H9 (cell line): ENCODE data around the gene NOP53. TPM values are rescaled to one million over a fixed set of nuclear protein-coding genes. Genes with fewer than 3 reads are reported as not detected.
A peak's percentile ranks its signal among the peaks of the same experiment; 100 is the strongest.
"Not testable (repeated sequence)": the region's sequence is repeated elsewhere in the genome, so short reads cannot be mapped to it uniquely, and the experiment has no call there.

Experiments used
- DNase-seq: peaks from one replicate; pipeline ENCODE4 v3.0.0-alpha.2; 2017
- H2AFZ ChIP-seq: one replicate; pipeline ENCODE4 v1.6.1; 2013; ENCODE audit warnings: mild to moderate bottlenecking, low read length, control low read depth, moderate library complexity
- H2AK5ac ChIP-seq: 2 replicates; pipeline ENCODE4 v1.6.1; 2013; ENCODE audit warnings: low read length, control low read depth, mixed read lengths; ENCODE audit not compliant: insufficient read length
- H2BK120ac ChIP-seq: one replicate; pipeline ENCODE4 v1.6.1; 2013; ENCODE audit warnings: low read depth, mild to moderate bottlenecking, low read length, control low read depth, inconsistent platforms; ENCODE audit not compliant: poor library complexity, severe bottlenecking
- H2BK12ac ChIP-seq: 2 replicates; pipeline ENCODE4 v1.6.1; 2013; ENCODE audit warnings: low read length, control low read depth, mixed read lengths, low read depth; ENCODE audit not compliant: insufficient read length
- H2BK15ac ChIP-seq: 2 replicates; pipeline ENCODE4 v1.6.1; 2013; ENCODE audit warnings: low read depth, low read length, control low read depth
- H2BK20ac ChIP-seq: one replicate; pipeline ENCODE4 v1.6.1; 2013; ENCODE audit warnings: low read depth, mild to moderate bottlenecking, low read length, control low read depth, inconsistent platforms; ENCODE audit not compliant: poor library complexity, severe bottlenecking
- H2BK5ac ChIP-seq: 2 replicates; pipeline ENCODE4 v1.6.1; 2013; ENCODE audit warnings: low read length, control low read depth, mixed read lengths; ENCODE audit not compliant: insufficient read length
- H3K14ac ChIP-seq: 2 replicates; pipeline ENCODE4 v1.6.1; 2013; ENCODE audit warnings: low read length, control low read depth; ENCODE audit not compliant: insufficient read depth
- H3K18ac ChIP-seq: 2 replicates; pipeline ENCODE4 v1.6.1; 2013; ENCODE audit warnings: low read depth, mild to moderate bottlenecking, mixed read lengths, low read length, control low read depth; ENCODE audit not compliant: insufficient read length
- H3K23ac ChIP-seq: 2 replicates; pipeline ENCODE4 v1.6.1; 2013; ENCODE audit warnings: low read length, control low read depth, mixed read lengths, low read depth; ENCODE audit not compliant: insufficient read length
- H3K23me2 ChIP-seq: 2 replicates; pipeline ENCODE4 v1.6.1; 2013; ENCODE audit warnings: low read depth, mild to moderate bottlenecking, mixed read lengths, low read length, control low read depth; ENCODE audit not compliant: insufficient read length, poor library complexity, severe bottlenecking
- H3K27ac ChIP-seq: 2 replicates; pipeline ENCODE4 v1.5.1; 2013; ENCODE audit warnings: low read length, control low read depth, mixed read lengths, low read depth; ENCODE audit not compliant: insufficient read length
- H3K27me3 ChIP-seq: 2 replicates; pipeline ENCODE4 v1.6.1; 2013; ENCODE audit warnings: low read length, control low read depth, inconsistent platforms; ENCODE audit not compliant: insufficient read depth
- H3K4ac ChIP-seq: 2 replicates; pipeline ENCODE4 v1.6.1; 2013; ENCODE audit warnings: low read depth, mild to moderate bottlenecking, control low read depth, inconsistent platforms, low read length, moderate library complexity
- H3K4me1 ChIP-seq: 2 replicates; pipeline ENCODE4 v1.6.1; 2013; ENCODE audit warnings: low read length, control low read depth, inconsistent platforms; ENCODE audit not compliant: insufficient read depth
- H3K4me2 ChIP-seq: 2 replicates; pipeline ENCODE4 v1.6.1; 2013; ENCODE audit warnings: low read length, control low read depth, mixed read lengths; ENCODE audit not compliant: insufficient read length, insufficient read depth
- H3K56ac ChIP-seq: 2 replicates; pipeline ENCODE4 v1.6.1; 2013; ENCODE audit warnings: low read depth, mild to moderate bottlenecking, mixed read lengths, low read length, control low read depth; ENCODE audit not compliant: insufficient read length
- H3K79me1 ChIP-seq: 2 replicates; pipeline ENCODE4 v1.6.1; 2013; ENCODE audit warnings: low read depth, mild to moderate bottlenecking, moderate library complexity, low read length, control low read depth, inconsistent platforms; ENCODE audit not compliant: insufficient read depth, poor library complexity, severe bottlenecking
- H3K79me2 ChIP-seq: 2 replicates; pipeline ENCODE4 v1.6.1; 2013; ENCODE audit warnings: low read length, control low read depth, inconsistent platforms; ENCODE audit not compliant: insufficient read depth
- H3K9ac ChIP-seq: 2 replicates; pipeline ENCODE4 v1.6.1; 2013; ENCODE audit warnings: low read length, control low read depth, mixed read lengths; ENCODE audit not compliant: insufficient read length; ENCODE audit errors: extremely low read depth
- H3K9me3 ChIP-seq: one replicate; pipeline ENCODE4 v1.6.1; 2013; ENCODE audit warnings: low read depth, low read length, inconsistent platforms; ENCODE audit not compliant: control insufficient read depth
- H3T11ph ChIP-seq: one replicate; pipeline ENCODE4 v1.6.1; 2013; ENCODE audit warnings: mild to moderate bottlenecking, low read length, control low read depth, inconsistent platforms
- H4K20me1 ChIP-seq: one replicate; pipeline ENCODE4 v1.6.1; 2013; ENCODE audit not compliant: control insufficient read depth, insufficient read length, insufficient read depth
- H4K5ac ChIP-seq: 2 replicates; pipeline ENCODE4 v1.6.1; 2013; ENCODE audit warnings: low read depth, mild to moderate bottlenecking, mixed read lengths, low read length, control low read depth; ENCODE audit not compliant: insufficient read length
- H4K8ac ChIP-seq: replicated peaks from 2 replicates; pipeline ENCODE4 v1.6.1; 2013; ENCODE audit warnings: low read length, control low read depth, mixed read lengths, low read depth; ENCODE audit not compliant: insufficient read length
- H4K91ac ChIP-seq: 2 replicates; pipeline ENCODE4 v1.6.1; 2013; ENCODE audit warnings: low read depth, mild to moderate bottlenecking, moderate library complexity, mixed read lengths, low read length, control low read depth; ENCODE audit not compliant: insufficient read length
- H3K27ac Mint-ChIP-seq, 3 experiments: 2 replicates in 2 of 3; 3 replicates in 1 of 3; pipeline ENCODE4 v1.8.0; 2020 to 2021; ENCODE audit warnings: mixed read lengths in 3 of 3, mild to moderate bottlenecking in 1 of 3, moderate library complexity in 1 of 3
- H3K27me3 Mint-ChIP-seq: 2 replicates; pipeline ENCODE4 v1.8.0; 2021; ENCODE audit warnings: low read depth, mild to moderate bottlenecking, moderate library complexity, mixed read lengths
- H3K36me3 Mint-ChIP-seq, 3 experiments: 2 replicates in 2 of 3; 3 replicates in 1 of 3; pipeline ENCODE4 v1.8.0; 2020 to 2021; ENCODE audit warnings: low read depth in 3 of 3, mixed read lengths in 3 of 3; ENCODE audit not compliant: insufficient read depth in 1 of 3
- H3K4me1 Mint-ChIP-seq, 2 experiments: 2 replicates each; pipeline ENCODE4 v1.8.0; 2020; ENCODE audit warnings: mixed read lengths in 2 of 2
- H3K4me3 Mint-ChIP-seq, 2 experiments: 2 replicates in 1 of 2; 3 replicates in 1 of 2; pipeline ENCODE4 v1.8.0; 2020 to 2021; ENCODE audit warnings: mild to moderate bottlenecking in 2 of 2, mixed read lengths in 2 of 2, moderate library complexity in 1 of 2
- H3K9me3 Mint-ChIP-seq, 2 experiments: 2 replicates in 1 of 2; 3 replicates in 1 of 2; pipeline ENCODE4 v1.8.0; 2020; ENCODE audit warnings: mild to moderate bottlenecking in 2 of 2, mixed read lengths in 2 of 2, moderate library complexity in 1 of 2
- WGBS: extraction: QIAGEN DNeasy Blood & Tissue Kit; methylation state at CpG from one replicate; pipeline ENCODE4 v1.1.7; 2013; ENCODE audit warnings: missing lambda C conversion rate, low lambda C conversion rate, mixed read lengths; ENCODE audit not compliant: insufficient read length; ENCODE audit errors: extremely low coverage; 5-methylcytosine and 5-hydroxymethylcytosine counted together
- total RNA-seq: library from RNA; stranded (reverse); gene quantifications from 2 replicates; pipeline ENCODE4 v1.2.1, GENCODE V29; 2021
- TF ChIP-seq, protein P1 (sequence below): fragments of 200-600 bp; sonication (generic); conservative IDR thresholded peaks from 3 replicates; pipeline ENCODE4 v1.8.0; 2021; ENCODE audit warnings: antibody characterized with exemption, mild to moderate bottlenecking

NOP53 gene
- total RNA-seq, 1 experiment from 2014 or later, result 325 TPM

DNA sequence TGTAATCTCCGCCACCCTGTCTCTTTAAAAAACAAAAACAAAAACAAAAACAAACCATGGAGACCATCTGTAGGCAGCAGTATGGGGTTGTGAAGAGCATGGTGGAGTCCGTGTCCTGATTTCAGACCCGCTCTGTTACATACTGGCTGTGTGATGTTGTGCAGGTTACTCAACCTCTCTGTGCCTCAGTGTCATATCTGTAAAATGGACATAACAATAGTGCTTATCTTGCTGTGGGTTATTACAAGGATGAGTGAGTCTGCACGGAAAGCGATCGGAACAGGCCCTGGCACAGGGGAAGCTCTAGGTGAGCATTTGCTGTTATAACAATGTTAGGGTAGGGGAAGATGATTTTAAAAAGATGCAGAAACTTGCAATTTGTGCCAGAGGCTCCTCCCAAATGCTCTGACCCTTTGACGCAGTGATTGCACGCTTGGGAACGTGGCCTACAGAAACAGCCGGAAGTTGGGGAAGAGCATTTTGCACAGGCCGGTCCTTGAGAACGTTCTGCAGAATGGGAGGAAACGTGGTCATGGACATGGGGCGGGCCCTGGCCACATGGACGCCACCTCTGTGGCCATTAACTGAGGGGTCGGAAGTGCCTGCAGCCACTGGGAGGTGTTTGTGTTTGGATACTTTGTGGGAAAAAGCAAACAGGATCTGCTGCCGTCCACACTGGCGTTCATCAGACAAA lies 17.4 kb downstream of the NOP53 start:
- H3K27ac Mint-ChIP-seq, result peak overlapping the region in 2 of 3 experiments; percentile 14 to 30; a peak in 2 of 7 replicates
- peaks cover 7 to 9% of the 10 kb centered on the region in 2 experiments for H3K4me1 Mint-ChIP-seq
- H4K5ac ChIP-seq, result no peak overlapping the region
- H2AK5ac ChIP-seq, result no peak overlapping the region
- H2BK12ac ChIP-seq, result no peak overlapping the region
- TF ChIP-seq, protein P1, sequence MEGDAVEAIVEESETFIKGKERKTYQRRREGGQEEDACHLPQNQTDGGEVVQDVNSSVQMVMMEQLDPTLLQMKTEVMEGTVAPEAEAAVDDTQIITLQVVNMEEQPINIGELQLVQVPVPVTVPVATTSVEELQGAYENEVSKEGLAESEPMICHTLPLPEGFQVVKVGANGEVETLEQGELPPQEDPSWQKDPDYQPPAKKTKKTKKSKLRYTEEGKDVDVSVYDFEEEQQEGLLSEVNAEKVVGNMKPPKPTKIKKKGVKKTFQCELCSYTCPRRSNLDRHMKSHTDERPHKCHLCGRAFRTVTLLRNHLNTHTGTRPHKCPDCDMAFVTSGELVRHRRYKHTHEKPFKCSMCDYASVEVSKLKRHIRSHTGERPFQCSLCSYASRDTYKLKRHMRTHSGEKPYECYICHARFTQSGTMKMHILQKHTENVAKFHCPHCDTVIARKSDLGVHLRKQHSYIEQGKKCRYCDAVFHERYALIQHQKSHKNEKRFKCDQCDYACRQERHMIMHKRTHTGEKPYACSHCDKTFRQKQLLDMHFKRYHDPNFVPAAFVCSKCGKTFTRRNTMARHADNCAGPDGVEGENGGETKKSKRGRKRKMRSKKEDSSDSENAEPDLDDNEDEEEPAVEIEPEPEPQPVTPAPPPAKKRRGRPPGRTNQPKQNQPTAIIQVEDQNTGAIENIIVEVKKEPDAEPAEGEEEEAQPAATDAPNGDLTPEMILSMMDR, result no peak
- H3K18ac ChIP-seq, result no peak overlapping the region
- H3K27ac ChIP-seq, result no peak overlapping the region
- H2BK20ac ChIP-seq, result no peak overlapping the region
- no peaks in the 10 kb centered on the region for H3K27me3 Mint-ChIP-seq
- no peak for DNase-seq
- H2BK120ac ChIP-seq, result no peak overlapping the region
- H3T11ph ChIP-seq, result no peak overlapping the region
- H3K4me1 ChIP-seq, result no peaks in the 10 kb centered on the region
- no peak overlapping the region for H3K4me3 Mint-ChIP-seq
- H3K4me2 ChIP-seq, result no peak overlapping the region
- no peaks in the 10 kb centered on the region for H4K20me1 ChIP-seq
- H3K9me3 Mint-ChIP-seq, result peaks cover 0 to 3% of the 10 kb centered on the region in 2 experiments; a peak in 1 of 5 replicates
- no peaks in the 10 kb centered on the region for H3K79me1 ChIP-seq
- no peak overlapping the region for H3K4ac ChIP-seq
- no peak overlapping the region for H4K8ac ChIP-seq
- no peak overlapping the region for H2AFZ ChIP-seq
- no peak overlapping the region for H2BK15ac ChIP-seq
- H3K23ac ChIP-seq, result no peak overlapping the region
- H3K14ac ChIP-seq, result no peak overlapping the region
- H3K23me2 ChIP-seq, result no peaks in the 10 kb centered on the region
- H3K27me3 ChIP-seq, result no peaks in the 10 kb centered on the region
- no peak overlapping the region for H2BK5ac ChIP-seq
- H3K36me3 Mint-ChIP-seq, result peaks cover 13 to 19% (median 17%) of the 10 kb centered on the region in 3 experiments; a peak in 6 of 7 replicates
- H4K91ac ChIP-seq, result no peak overlapping the region
- no peak overlapping the region for H3K9ac ChIP-seq
- no peak overlapping the region for H3K56ac ChIP-seq
- H3K9me3 ChIP-seq, result no peaks in the 10 kb centered on the region
- no peaks in the 10 kb centered on the region for H3K79me2 ChIP-seq
- WGBS, result no CpG with 5 or more reads among the region's 18 CpGs

DNA sequence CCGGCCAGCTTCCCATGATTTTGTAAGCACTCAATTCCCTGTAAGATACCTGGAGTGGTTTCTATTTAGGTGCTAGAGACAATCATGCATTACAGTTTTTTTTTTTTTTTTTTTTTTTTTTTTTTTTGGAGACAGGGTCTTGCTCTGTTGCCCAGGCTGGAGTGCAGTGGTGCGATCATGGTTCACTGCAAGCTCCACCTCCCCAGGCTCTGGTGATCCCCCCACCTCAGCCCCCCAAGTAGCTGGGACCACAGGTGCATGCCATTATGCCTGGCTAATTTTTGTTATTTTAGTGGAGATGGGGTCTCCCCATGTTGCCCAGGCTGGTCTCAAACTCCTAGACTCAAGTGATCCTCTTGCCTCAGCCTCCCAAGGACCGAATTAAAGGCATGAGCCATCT lies 19.4 kb downstream of the NOP53 start:
- not testable (repeated sequence) for H2AFZ ChIP-seq, H3T11ph ChIP-seq, H3K4me2 ChIP-seq, H4K91ac ChIP-seq, H3K27me3 Mint-ChIP-seq, H2BK120ac ChIP-seq, H2BK12ac ChIP-seq, H3K4ac ChIP-seq, DNase-seq, H4K8ac ChIP-seq, H3K23me2 ChIP-seq, H4K20me1 ChIP-seq, H3K79me2 ChIP-seq, H2BK20ac ChIP-seq, H2BK5ac ChIP-seq, H3K79me1 ChIP-seq, H4K5ac ChIP-seq, H3K27ac ChIP-seq, H3K18ac ChIP-seq, H3K56ac ChIP-seq, H3K4me1 ChIP-seq, H3K27ac Mint-ChIP-seq, H3K23ac ChIP-seq, H2BK15ac ChIP-seq, H3K4me3 Mint-ChIP-seq, H3K9me3 Mint-ChIP-seq, H3K36me3 Mint-ChIP-seq, H2AK5ac ChIP-seq, H3K9me3 ChIP-seq, H3K14ac ChIP-seq, H3K9ac ChIP-seq, H3K27me3 ChIP-seq
- peaks cover 7 to 13% of the 10 kb centered on the region in 2 experiments for H3K4me1 Mint-ChIP-seq
- WGBS, result no CpG with 5 or more reads among the region's 3 CpGs
